HG03378 (cell line): ENCODE data around the gene NAGK.
"Not testable (repeated sequence)": the region's sequence is repeated elsewhere in the genome, so short reads cannot be mapped to it uniquely, and the experiment has no call there.

Source experiments
- ATAC-seq: cut with Tn5 transposase; IDR thresholded peaks from one replicate; pipeline ENCODE4 v1.9.1; 2021; ENCODE audit warnings: mild to moderate bottlenecking, moderate library complexity; ENCODE audit not compliant: unreplicated experiment

The NAGK gene

DNA sequence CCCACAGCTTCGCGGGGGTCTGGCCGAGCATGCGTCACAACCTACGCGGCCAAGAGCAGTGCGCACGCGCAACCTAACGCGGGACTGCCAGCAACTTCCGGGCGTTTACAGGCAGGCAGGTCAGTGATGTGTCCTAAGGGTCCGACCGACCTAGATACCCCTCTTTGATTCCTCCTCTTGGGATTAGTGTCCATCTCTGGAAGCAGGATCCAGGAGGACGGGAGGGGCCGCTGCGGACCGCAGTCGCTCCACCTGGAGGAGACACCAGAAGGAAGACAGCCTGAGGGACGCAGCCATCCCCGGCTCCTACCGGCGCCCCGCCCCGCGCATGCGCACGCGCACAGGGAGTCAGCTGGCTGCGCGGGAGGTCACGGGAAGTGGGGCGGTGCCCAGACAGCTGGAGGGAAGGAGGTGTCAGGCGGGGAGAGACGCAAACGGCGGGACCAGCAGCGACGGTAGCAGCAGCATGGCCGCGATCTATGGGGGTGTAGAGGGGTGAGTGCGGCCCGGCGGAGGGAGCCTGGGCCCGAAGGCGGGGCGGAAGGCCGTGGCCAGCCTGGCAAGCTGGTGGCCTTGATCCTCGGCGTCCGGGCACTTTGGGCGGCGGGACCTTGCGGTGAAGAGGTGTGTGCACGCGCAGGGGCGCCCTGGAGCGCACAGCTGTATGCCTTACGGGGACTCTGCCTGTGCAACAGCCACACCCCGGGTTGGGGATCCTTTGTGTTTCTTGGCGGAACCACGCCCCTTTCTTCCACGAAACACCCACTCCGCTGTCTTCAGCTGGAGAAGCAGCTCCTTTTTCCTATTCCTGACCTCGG is at the start of gene NAGK:
Gene NAGK, plus strand, starts transcription at position 431 of the 818 bp plus-strand sequence. Its CDS starts 36 bp downstream, at position 467.
- peak; percentile 42 for ATAC-seq

- not testable (repeated sequence) for ATAC-seq
Measured at GRCh38 chr2:71019989-71020388, 48.5 kb upstream of the NAGK start.

DNA sequence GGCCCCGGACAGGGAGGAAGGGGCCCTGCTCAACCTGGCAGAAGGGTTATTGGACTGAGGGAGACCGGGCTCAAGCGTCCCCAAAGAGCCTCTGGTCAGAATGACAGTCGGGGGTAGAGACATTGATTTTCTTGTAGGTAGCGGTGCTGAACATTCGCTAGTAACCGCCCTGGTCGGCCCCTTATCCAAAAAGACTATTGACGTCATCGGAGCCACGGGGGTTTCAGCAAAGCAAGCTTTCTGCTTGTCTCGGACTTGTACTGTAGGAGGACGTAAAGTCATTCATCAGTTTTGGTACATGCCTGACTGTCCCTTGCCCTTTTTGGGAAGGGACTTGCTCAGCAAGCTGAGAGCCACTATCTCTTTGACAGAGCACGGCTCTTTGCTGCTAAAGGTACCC is 47.1 kb upstream of the NAGK start:
- not testable (repeated sequence) for ATAC-seq

DNA sequence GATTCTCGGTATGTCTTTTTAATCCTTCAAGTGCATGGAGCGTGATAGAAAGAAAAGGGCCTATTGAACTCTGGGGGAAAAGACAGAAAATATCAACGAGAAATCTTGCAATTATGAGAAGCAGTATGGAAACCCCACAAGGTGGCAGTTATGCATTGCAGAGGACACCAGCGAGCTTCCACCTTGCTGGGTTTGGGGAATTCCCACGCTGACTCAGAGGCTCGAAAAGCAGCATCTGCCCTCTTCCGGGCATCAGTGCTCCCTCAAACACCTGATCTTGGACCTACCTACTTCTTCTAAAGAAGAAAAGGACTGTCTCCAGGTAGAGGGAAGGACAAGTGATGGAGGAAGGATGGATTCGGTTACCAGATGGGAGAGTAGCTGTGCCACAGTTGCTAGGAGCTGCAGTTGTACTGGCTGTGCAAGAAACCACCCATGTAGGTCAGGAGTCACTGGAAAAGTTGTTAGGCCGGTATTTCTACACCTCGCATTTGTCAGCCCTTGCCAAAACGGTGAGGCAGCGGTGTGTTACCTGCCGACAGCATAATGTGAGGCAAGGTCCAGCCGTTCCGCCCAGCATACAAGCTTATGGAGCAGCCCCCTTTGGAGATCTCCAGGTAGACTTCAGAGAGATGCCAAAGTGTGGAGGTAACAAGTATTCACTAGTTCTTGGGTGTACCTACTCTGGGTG is 44.8 kb upstream of the NAGK start:
- not testable (repeated sequence) for ATAC-seq

DNA sequence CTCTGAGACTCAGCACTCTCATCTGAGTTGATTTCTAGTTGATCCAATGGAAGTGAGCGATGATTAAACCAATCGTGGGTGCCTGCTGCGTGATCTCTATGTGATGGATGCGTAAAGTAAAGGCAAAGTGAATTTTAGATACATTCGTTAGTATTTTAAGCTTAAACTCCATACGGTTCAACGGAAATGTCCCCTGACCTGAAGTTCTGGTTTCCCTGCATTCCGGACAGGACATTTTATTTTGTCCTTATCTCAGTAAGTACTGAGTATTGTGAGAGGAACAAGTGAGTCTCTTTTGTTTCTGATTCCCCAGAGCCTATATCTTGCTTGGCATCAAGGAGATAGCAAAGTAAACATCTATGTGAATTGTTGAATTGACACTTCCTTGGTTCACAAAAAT is 32.2 kb upstream of the NAGK start:
- ATAC-seq, result not testable (repeated sequence)

GRCh38 chr2:71042287-71042686 is 26.2 kb upstream of the NAGK start:
- ATAC-seq, result no peak

- ATAC-seq, result no peak
Measured at GRCh38 chr2:71043531-71044407, 24.7 kb upstream of the NAGK start.

DNA sequence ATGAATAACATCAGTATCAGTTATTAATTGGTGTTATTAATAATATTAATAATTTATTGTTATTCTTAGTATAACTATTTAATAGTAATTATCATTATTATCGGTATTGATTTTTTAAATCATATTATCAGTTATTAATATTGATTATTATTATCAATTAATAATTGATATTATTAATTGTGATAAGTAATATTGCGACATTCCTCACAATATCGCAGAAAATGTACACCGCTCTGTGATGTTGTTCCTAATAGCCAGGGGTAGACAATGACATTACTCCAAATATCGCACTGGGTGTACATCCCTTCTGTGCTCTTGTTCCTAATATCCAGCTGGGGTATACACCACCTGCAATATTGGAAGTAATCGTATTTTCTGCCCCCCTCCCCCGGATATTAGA is 23.3 kb upstream of the NAGK start:
- no peak for ATAC-seq

DNA sequence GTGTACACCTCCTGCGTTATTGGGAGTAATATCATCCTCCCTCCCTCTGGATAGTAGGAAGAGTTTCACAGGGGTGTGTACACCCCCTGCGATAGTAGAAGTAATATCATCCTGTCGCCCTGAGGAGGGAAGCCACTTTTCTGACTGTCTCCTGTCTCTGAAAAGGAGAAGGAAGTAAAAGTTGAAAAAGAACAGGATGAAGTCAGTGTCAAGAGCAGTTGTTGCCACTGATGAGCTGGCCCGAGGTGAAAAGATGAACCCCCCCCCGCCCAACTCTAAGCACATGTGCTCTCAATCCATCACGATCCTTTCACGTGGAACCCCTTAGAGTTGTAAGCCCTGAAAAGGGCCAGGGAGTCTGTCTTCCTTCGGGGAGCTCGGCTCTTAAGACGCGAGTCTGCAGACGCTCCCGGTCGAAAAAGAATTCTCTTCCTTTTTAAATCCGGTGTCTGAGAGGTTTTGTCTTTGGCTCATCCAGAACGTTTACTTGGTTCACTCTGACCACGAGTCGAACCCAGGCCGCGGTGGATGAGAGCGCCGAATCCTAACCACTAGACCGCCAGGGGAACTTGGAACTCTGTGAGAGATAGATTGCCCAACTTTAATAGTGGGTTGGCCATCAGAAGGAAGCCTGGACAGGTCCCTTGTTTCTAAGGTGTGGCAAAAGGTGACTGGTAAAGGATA is 22.4 kb upstream of the NAGK start:
- no peak for ATAC-seq

DNA sequence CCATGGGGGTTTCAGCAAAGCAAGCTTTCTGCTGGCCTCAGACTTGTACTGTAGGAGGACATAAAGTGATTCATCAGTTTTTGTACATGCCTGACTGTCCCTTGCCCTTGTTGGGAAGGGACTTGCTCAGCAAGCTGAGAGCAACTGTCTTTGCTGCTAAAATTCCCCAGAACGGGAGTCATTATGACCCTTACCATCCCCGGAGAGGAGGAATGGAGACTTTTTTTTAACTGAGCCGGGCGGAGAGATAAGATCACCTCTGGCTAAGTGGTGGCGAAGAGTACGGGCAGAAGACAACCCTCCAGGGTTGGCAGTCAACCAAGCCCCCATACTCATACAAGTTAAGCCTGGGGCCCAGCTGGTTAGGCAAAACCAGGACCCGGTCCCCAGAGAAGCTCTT is 20.4 kb upstream of the NAGK start:
- no peak for ATAC-seq

DNA sequence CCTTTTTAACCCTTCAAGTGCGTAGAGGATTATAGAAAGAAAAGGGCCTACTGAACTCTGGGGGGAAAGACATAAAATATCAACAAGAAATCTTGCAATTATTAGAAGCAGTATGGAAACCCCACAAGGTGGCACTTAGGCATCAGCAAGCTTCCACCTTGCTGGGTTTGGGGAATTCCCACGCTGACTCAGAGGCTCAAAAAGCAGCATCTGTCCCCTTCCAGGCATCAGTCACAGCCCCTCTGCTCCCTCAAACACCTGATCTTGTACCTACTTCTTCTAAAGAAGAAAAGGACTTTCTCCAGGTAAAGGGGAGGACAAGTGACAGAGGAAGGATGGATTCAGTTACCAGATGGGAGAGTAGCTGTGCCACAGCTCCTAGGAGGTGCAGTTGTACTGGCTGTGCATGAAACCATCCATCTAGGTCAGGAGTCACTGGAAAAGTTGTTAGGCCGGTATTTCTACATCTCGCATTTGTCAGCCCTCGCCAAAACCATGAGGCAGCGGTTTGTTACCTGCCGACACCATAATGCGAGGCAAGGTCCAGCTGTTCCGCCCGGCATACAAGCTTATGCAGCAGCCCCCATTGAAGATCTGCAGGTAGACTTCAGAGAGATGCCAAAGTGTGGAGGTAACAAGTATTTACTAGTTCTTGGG is 18.6 kb upstream of the NAGK start:
- ATAC-seq, result not testable (repeated sequence)

GRCh38 chr2:71055206-71055740 is 13.2 kb upstream of the NAGK start:
- not testable (repeated sequence) for ATAC-seq

- ATAC-seq, result no peak
Measured at GRCh38 chr2:71060211-71060610, 8.2 kb upstream of the NAGK start.

DNA sequence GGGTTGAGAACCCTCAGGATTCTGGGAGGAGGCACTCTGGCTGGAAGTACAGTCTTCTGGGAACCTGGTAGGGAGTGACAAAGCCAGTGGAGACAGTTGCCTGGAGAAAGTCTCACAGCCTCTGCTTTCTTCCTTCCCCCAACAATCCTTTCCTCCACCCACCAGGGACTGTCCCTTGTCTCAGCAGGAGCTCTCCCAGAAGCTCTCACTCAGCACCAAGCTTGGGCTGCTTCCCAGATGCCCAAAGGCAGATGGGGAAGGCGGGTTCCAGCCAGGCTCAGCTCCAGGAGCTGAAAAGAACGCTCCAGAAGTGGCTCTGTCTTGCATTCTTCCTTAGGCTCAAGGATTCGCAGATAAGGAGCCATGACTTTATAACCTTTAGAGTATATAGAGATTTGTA is 7.6 kb upstream of the NAGK start:
- ATAC-seq, result no peak

- ATAC-seq, result no peak
Measured at GRCh38 chr2:71063216-71063615, 5.2 kb upstream of the NAGK start.

DNA sequence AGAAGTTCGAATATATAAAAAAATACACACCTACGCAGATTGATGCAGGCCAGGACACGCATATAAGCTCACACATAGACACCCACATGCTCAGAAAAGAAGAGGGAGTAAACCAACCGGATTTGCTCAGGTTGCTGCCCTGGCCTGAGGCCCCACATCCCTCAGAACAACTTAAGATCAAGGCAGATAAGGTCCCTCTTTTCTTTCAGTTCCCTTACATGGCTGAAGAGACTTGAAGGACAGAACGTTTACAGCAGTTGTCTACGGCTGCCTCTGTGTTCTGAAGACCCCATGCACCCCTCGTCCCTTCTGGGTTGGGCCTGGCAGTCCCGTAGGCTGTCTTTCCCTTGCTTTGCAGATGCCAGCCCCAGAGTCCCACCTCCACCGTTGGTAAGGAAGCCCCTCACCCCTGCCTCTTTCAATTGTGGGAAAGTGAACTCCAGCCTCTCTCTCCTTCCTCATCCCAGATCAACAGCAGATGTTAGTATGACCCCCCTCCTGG is 4.3 kb upstream of the NAGK start:
- no peak for ATAC-seq

GRCh38 chr2:71064754-71065621 is 3.5 kb upstream of the NAGK start:
- ATAC-seq, result peak; percentile 26

DNA sequence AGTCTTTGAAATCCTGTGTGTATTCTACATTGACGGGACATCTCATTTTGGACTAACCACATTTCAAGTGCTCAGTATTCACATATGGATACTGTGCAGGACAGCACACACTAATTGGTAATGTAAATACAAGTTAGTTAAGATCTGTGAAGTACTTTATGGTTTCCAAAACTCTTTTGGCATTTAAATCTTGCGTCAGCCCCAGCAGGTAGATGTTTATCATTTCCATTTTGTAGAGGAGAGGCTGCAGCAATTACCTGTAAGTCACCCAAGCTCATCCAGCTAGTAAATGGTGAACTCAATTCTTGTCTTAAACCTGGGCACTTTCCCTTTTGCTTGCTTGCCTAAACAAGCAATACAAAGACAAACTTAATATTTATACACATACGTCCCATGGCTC is 1.6 kb upstream of the NAGK start:
- no peak for ATAC-seq
